KMS-11 (cell line): ENCODE results near the gene HEPN1.

Source experiments
- H2AFZ ChIP-seq: fragments of 200-600 bp; sonication (generic); 2 replicates; pipeline ENCODE4 v1.6.1; 2016; ENCODE audit warnings: antibody characterized with exemption, mixed run types, low read depth
- H3K27ac ChIP-seq: fragments of 200-600 bp; sonication (generic); 2 replicates; pipeline ENCODE4 v1.6.1; 2016; ENCODE audit warnings: mild to moderate bottlenecking, mixed run types
- H3K27me3 ChIP-seq: fragments of 200-600 bp; sonication (generic); 2 replicates; pipeline ENCODE4 v1.6.1; 2017; ENCODE audit warnings: mild to moderate bottlenecking, low read depth, mixed run types, moderate library complexity; ENCODE audit not compliant: insufficient read depth
- H3K36me3 ChIP-seq: fragments of 200-600 bp; sonication (generic); 2 replicates; pipeline ENCODE4 v1.6.1; 2017; ENCODE audit warnings: mild to moderate bottlenecking, mixed run types; ENCODE audit not compliant: insufficient read depth
- H3K4me1 ChIP-seq: fragments of 200-600 bp; sonication (generic); 2 replicates; pipeline ENCODE4 v1.6.1; 2016; ENCODE audit warnings: mild to moderate bottlenecking, low read depth, mixed run types; ENCODE audit not compliant: poor library complexity, severe bottlenecking
- H3K4me2 ChIP-seq: fragments of 200-600 bp; sonication (generic); 2 replicates; pipeline ENCODE4 v1.7.0; 2016; ENCODE audit warnings: mild to moderate bottlenecking, mixed run types
- H3K4me3 ChIP-seq: fragments of 200-600 bp; sonication (generic); IDR thresholded peaks from 2 replicates; pipeline ENCODE4 v1.6.1; 2017; ENCODE audit warnings: low read depth, low read length, mixed read lengths; ENCODE audit not compliant: insufficient read depth
- H3K79me2 ChIP-seq: fragments of 200-600 bp; sonication (generic); 2 replicates; pipeline ENCODE4 v1.6.1; 2016; ENCODE audit warnings: low read depth, mixed run types; ENCODE audit not compliant: insufficient read depth
- H3K9ac ChIP-seq: fragments of 200-600 bp; sonication (generic); 2 replicates; pipeline ENCODE4 v1.6.1; 2016; ENCODE audit warnings: mild to moderate bottlenecking, mixed run types
- H4K20me1 ChIP-seq: fragments of 200-600 bp; sonication (generic); 2 replicates; pipeline ENCODE4 v1.6.1; 2016; ENCODE audit warnings: mild to moderate bottlenecking, mixed run types; ENCODE audit not compliant: insufficient read depth
- TF ChIP-seq, protein P1 (sequence below): fragments of 200-600 bp; sonication (generic); conservative IDR thresholded peaks from 2 replicates; pipeline ENCODE4 v1.6.1; 2017; ENCODE audit warnings: low read depth, mild to moderate bottlenecking, antibody characterized with exemption, low read length, moderate library complexity, mixed read lengths

Gene HEPN1

DNA sequence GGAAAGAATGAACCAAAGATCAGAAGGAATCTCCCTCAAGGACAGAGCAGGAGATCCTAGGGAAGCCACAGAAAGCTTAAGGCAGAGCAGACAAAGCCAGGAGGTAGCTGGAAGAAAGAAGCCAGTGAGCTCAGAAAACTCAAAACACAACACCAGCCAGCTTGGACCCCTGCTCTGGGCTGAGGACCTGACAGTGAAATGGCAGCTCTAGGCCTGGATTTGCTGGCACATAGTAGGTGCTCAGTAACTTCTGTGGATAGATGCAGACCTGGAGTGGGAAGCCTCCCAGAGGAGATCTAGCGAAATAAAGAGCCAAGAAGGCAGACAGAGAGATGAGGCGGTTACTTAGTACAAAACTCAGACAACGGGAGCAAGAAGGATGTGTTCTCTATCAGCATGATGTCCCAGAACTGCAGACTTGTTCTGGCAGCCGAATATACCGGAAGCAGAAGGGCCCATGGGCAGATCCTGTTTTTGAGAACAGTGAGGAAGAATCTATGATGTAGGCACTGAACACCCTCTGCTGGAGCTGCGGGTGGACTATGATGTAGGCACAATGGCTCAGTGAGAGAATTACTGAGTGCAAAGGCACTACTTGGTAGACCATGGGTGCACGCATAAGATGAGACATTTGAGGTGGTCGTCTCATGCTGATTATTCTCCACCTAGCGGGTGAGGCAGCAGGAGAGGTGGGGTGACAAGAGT, 26.1 kb upstream of the HEPN1 start:
- no peaks in the 10 kb centered on the region for H3K36me3 ChIP-seq
- H3K4me1 ChIP-seq: no peaks in the 10 kb centered on the region
- no peak overlapping the region for H3K9ac ChIP-seq
- H3K27ac ChIP-seq: no peak overlapping the region
- TF ChIP-seq, protein P1, sequence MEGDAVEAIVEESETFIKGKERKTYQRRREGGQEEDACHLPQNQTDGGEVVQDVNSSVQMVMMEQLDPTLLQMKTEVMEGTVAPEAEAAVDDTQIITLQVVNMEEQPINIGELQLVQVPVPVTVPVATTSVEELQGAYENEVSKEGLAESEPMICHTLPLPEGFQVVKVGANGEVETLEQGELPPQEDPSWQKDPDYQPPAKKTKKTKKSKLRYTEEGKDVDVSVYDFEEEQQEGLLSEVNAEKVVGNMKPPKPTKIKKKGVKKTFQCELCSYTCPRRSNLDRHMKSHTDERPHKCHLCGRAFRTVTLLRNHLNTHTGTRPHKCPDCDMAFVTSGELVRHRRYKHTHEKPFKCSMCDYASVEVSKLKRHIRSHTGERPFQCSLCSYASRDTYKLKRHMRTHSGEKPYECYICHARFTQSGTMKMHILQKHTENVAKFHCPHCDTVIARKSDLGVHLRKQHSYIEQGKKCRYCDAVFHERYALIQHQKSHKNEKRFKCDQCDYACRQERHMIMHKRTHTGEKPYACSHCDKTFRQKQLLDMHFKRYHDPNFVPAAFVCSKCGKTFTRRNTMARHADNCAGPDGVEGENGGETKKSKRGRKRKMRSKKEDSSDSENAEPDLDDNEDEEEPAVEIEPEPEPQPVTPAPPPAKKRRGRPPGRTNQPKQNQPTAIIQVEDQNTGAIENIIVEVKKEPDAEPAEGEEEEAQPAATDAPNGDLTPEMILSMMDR: no peak
- H3K4me3 ChIP-seq: no peak overlapping the region
- H3K27me3 ChIP-seq: no peaks in the 10 kb centered on the region
- no peaks in the 10 kb centered on the region for H3K79me2 ChIP-seq
- no peaks in the 10 kb centered on the region for H4K20me1 ChIP-seq
- H3K4me2 ChIP-seq: no peak overlapping the region
- H2AFZ ChIP-seq: no peak overlapping the region

DNA sequence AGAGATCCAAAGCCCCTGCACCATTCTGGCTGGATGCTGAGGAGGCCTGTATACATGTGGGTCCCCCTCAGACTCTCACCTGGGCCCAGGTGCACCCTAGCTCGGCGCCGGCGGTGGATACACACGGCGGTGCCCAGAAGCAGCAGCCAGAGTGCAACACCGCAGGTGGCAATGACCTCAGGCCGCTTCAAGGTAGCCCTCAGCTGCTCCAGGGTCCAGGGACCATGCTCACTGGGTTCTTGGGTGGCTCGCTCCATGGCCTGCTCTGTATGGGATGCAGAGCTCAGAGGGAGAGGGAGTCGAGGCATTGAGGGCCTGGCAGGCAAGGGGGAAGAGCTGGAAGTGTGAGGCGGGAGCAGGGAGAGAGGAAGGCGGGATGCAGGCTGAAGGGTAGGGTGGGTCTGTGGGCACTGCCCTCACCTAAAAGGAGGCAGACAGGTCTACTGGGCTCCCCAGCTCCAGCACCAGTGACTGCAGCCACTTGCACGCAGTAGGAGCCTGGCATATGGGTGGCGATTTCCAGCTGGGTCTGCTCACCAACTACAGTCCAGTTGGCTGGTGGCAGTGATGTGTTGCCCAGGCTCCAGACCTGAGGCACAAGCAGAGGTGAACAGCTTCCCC, 25.2 kb upstream of the HEPN1 start:
- Histone ChIP-seq H3K9ac (no peak overlapping the region), H3K4me1 (no peaks in the 10 kb centered on the region), H3K4me2 (no peak overlapping the region), H4K20me1 (no peaks in the 10 kb centered on the region), H3K4me3 (no peak overlapping the region), H3K36me3 (no peaks in the 10 kb centered on the region), H3K27ac (no peak overlapping the region), H3K27me3 (no peaks in the 10 kb centered on the region), H2AFZ (no peak overlapping the region), H3K79me2 (no peaks in the 10 kb centered on the region)
- TF ChIP-seq, protein P1: no peak

DNA sequence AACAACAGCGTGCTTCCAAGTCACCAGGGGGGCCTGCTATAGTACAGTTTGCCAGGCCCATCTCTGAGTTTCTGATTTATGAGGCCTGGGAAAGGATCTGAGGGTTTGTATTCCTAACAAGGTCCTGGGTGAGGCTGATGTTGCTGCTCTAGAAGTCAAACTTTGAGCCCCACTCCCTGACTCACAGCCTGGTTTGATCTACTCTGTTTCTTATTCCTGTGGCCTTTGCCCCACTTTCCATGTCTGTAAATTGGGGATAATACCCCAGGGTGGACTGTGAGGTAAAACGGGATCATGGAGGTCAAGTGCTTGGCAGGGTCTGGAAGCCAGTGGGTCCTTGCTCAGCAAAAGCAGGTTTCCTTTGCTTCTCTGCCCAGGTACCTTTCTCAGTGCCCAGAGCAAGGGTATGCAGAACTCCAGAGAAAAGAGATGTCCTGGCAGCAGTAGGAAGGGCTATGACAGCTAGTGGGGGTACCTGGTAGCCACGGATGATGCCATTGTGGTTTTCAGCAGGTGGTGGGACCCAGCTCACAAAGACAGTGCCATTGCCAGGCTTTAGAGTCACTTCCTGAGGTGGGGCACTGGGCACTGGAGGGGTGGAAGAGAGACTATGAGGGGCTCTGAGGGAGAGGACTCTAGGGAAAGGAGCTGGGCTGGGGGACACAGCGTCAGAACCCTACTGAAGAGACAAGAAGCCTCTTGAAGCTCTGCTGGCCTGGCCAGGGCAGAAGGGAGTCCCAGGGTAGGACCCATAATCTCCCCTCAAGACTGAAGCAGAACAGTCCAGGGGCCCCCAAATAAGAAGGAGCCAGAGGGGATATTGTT, 24.2 kb upstream of the HEPN1 start:
- no peaks in the 10 kb centered on the region for H3K36me3 ChIP-seq
- TF ChIP-seq, protein P1: no peak
- no peaks in the 10 kb centered on the region for H3K27me3 ChIP-seq
- no peaks in the 10 kb centered on the region for H3K4me1 ChIP-seq
- no peak overlapping the region for H3K4me3 ChIP-seq
- H3K27ac ChIP-seq: no peak overlapping the region
- H4K20me1 ChIP-seq: no peaks in the 10 kb centered on the region
- no peaks in the 10 kb centered on the region for H3K79me2 ChIP-seq
- no peak overlapping the region for H2AFZ ChIP-seq
- no peak overlapping the region for H3K4me2 ChIP-seq
- H3K9ac ChIP-seq: no peak overlapping the region

DNA sequence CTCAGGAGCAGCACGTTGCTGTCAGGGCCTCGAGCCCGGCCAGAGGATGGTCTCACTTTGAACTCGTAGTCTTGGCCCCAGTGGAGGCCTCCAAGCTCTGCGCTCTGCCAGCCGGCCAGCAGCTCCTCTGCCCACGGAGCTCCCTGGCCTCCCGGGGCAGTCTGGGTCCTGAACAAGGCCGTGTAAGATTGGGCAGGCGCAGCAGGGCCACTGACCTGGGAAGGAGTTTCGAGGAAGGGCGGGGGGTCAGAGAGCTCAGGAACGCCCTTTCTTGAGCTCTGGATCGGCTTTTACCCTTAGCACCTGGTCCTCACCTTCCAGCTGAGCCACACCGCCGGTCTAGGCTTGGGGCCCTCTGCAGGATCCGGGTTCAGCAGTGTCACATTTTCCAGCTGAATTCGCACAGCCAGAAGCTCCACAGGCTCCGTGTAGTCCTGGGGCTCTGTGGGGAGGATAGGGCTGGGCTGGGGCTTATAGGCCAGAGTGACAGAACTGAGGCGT, 23.5 kb upstream of the HEPN1 start:
- no peaks in the 10 kb centered on the region for H3K79me2 ChIP-seq
- no peak overlapping the region for H2AFZ ChIP-seq
- H3K27ac ChIP-seq: no peak overlapping the region
- TF ChIP-seq, protein P1: no peak
- H3K27me3 ChIP-seq: no peaks in the 10 kb centered on the region
- H3K4me3 ChIP-seq: no peak overlapping the region
- H3K36me3 ChIP-seq: no peaks in the 10 kb centered on the region
- H3K4me1 ChIP-seq: no peaks in the 10 kb centered on the region
- H3K4me2 ChIP-seq: no peak overlapping the region
- no peak overlapping the region for H3K9ac ChIP-seq
- no peaks in the 10 kb centered on the region for H4K20me1 ChIP-seq
